ENCODE measurements around the gene RYR1.

Gene RYR1

DNA sequence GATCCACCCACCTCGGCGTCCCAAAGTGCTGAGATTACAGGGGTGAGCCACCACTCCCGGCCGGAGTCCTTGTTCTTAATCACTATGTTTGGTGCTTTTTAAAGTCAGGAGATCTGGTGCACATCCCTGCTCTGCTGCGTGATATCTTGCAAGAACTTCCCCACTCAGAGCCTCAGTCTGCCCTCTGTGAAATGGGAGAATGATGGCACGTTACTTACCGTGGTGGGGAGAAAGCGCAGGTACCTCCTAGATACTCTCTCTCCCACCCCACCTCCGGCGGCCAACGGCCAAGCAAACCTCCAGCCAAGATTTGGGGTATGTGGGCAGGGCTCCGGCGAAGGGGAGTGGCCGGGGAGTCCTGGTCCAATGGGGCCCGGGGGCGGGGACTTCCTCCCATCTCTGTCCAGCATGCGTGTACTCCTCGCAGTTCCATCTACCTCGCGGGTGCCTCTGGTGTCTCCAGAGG lies at the start of gene RYR1:
Gene RYR1 (plus strand): TSS at position 424 of the 466 bp plus-strand sequence. CDS start 139 bp downstream, outside the sequence.
- peak within 1 kb of the TSS in 1 of 7 experiments; percentile 16 for H3K4me3 ChIP-seq
- H3K27ac ChIP-seq = no peak within 1 kb of the TSS

DNA sequence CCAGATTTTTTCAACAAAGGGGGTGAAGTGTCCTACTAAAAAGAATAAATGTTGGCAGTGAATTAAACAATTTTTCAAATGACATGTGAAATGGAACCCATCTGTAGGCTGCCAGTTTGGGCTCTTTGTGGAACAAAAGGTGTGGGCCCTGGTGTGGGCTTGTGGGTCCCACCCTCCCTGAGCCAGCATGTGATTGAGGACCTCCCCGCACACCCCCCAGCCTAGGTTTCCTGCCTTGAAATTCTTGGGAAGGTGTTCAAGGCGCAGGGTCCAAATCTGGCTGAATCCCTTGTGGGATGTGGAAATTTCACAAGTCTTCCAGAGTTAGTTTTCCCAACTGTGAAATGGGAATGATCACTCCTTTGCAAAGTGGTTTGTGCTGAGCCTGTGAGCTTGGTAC lies 49.7 kb upstream of the RYR1 start:
- H3K4me3 ChIP-seq = no peak overlapping the region
- H3K27ac ChIP-seq = no peak overlapping the region

DNA sequence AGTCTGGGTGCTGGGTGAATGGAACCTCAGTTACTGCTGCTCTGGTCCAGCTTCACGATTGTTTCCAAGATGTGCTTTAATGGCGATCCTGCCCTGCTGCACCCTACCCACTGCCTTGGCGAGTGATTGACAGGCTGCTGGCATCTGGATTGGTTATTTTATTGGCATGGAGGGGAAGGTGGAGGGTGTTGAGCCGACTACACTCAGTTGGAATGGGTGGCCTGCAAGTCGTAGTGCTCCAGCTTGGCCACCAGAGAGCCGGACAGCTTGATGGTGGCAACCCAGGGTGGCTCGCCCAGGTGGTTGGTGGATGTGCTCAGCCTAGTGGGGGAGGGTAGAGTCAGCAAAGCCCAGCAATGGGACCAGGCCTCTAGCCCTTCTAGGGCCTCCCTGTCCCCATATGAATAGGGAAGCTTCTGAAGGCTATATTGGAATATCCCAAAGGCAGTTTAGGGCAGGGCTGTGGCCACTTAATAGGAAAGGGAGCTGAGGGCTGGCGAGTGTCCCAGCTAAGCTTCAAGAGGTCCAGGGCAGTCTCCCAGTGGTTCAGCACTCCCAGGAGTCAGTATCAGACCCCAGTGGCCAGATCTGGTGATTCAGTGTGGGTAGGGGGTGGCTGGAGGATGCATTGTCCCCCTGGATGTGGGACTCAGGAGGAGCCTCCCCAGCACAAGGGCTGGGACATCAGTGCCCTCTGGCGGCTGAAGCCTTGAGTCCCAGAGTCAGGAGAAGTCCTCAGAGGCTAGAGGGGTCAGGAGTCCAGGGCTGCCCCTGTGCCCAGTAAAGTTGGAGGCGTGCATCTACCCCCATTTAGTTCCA lies 49.1 kb upstream of the RYR1 start:
- Histone ChIP-seq H3K27ac (no peak overlapping the region), H3K4me3 (no peak overlapping the region)

DNA sequence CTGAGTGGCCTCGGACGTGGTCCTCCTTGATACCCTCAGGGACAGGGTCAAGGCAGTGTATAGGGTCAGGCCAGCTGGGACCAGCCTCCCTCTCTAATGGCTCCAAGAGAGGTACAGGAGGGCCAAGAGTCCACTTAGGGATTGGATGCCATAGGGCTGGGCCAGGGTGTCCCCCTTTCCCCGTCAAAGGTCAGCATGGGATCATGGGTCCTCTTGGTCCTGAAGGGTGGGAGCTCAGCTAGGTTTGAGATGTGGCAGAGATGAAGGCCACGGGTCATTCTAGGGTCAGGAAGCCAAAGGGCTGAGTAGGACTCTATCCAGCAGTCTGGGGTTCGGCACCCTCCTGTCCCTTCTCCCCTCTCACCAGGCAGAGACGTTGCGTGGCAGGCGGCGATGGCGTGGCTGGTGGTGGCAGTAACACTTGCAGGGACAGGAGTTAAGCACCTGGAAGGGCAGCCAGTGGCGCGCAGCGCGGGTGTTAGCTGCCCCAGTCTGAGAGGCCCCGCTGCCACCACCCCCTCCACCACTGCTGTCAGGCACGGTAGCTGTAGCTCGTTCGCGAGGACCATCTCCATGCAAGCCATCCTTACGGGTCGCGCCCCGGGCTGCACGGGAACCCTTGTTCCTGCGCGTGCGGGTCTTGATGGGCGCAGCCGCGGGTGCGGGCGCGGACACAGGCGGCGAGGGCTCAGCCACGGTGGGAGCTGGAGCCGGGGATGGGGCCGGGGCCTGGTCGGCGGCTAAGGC lies 48.3 kb upstream of the RYR1 start:
- Histone ChIP-seq H3K27ac (no peak overlapping the region), H3K4me3 (no peak overlapping the region)

DNA sequence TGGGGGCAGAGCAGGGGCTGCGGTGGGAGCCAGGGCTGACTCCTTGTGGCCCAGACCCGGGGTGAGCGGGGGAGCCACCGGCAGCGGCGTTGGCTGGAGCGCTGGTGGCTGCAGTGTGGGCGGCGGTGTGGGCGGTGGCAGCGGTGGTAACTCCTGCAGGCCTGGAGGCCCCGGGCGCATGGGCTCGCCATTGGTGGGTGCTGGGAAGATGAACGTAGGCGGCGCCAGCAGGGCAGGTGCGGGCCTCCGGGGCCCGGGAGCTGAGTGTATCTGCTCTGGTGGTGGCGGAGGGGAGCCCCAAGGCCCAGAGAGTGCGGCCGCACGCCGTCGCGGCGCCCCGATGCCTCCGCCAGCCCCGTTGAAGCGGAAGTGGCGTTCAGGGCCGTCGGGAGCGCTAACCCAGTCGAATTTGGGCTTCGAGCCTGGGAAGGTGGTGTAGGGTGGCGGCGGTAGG lies 47.7 kb upstream of the RYR1 start:
- no peak overlapping the region for H3K4me3 ChIP-seq
- no peak overlapping the region for H3K27ac ChIP-seq

DNA sequence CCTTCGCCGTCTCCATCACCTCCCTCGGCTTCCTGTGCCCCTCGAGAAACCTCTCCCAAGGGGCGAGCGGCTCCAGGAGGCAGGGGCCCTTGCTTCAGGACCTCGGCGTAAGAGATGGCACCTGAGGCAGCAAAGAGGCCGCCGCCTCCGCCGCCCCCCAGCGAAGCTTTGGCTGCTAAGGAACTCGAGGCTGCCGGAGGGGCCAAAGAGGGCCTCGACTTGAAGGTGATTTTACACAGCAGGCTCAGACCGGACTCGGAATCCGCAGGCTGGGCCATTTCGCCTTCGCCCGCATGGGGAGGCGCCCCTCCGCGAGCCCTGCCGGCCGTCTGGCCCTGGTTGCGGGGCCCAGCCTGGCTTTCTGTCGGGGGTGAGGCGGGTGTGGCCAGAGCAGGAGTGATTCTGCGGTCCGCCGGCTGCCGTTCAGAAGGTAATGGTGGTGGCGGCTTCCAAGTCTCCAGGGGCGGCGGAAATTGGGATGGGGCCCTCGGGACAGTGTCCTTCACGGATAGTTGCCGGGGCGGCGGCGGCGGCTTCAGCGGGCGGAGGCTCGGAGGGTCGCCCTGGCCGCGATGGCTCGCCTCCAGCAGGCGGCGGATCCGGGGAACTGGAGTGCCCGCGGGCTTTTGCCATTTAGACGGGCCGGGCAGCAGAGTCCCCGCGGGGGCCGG lies 47.1 kb upstream of the RYR1 start:
- Histone ChIP-seq H3K4me3 (peak overlapping the region in 3 of 7 experiments; percentile 39 to 54 (median 51)), H3K27ac (peak overlapping the region in 3 of 21 experiments; percentile 6 to 70 (median 40))

DNA sequence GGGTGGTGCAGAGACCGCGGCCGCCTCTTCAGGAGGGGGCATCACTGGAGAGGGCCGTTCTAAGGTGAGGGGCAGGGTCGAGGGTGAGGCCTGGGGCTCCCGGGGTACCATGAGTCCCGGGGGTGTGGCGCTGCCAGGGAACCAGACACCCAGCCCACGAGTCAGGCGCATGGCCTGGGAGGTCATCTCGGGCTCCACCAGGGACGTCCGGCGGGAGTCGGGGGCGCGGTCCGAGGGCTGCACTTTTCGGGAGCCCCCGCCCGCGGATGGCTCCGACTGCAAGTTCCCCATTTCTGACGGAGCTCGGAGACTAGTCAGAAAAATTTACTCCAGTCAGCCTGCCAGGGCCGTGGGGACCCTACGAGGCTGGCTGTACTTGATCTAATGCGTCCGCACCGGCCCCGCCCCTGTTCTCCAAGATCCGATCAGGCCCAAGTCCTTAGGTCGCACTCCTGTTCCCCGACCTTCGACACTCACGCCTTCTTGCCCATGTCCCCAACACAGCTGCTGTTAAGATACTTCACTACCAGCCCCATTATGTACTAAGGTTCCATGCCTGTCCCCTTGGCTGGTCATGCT lies 46.4 kb upstream of the RYR1 start:
- peak overlapping the region in 7 of 21 experiments; percentile 6 to 70 (median 43) for H3K27ac ChIP-seq
- H3K4me3 ChIP-seq = peak overlapping the region; percentile 26 to 54 (median 42)

DNA sequence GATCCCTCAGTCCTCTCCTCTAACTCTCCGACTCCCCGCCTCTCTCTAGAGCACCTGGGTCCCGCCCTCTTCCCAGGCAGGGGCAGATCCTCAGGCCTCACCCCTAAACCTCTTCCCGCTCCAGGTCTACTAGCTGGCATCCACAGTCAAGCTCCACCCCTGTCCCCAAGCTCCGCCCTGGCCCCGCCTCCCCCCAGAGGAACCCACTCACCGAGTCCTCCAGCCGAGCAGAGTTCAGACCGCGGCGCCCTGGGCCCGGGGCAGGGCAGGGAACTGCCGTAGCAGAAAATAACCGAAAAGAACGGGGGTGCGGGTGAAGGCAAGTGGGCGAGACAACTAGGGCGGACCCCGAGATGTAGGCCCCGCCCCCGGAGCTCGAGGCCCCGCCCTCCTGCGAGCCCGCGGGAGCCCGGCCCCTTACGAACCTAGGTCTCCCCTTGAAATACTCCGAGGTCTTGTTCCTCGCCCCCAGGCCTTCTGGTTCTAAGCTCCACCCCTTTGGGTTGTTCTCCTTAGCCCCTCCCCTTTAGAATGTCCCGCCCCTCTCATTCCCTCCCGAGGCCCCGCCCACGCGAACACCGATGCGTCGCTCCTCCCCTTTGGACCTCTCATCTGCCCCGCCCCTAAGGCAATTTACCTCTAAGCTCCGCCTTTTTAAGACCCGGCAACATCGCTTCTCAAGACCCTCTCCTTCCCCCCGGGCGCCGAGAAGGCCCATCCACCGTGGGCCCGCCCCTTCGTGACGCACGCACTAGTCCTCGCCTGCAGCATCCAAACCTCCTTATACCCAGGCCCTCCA lies 45.7 kb upstream of the RYR1 start, which contains the start of gene GGN:
Gene GGN (minus strand): TSS at position 485 of the 799 bp plus-strand sequence. CDS start 773 bp downstream, outside the sequence.
- Histone ChIP-seq H3K4me3 (peak within 1 kb of the TSS; percentile 26 to 54 (median 42)), H3K27ac (peak within 1 kb of the TSS in 17 of 21 experiments; percentile 26 to 78 (median 54))

DNA sequence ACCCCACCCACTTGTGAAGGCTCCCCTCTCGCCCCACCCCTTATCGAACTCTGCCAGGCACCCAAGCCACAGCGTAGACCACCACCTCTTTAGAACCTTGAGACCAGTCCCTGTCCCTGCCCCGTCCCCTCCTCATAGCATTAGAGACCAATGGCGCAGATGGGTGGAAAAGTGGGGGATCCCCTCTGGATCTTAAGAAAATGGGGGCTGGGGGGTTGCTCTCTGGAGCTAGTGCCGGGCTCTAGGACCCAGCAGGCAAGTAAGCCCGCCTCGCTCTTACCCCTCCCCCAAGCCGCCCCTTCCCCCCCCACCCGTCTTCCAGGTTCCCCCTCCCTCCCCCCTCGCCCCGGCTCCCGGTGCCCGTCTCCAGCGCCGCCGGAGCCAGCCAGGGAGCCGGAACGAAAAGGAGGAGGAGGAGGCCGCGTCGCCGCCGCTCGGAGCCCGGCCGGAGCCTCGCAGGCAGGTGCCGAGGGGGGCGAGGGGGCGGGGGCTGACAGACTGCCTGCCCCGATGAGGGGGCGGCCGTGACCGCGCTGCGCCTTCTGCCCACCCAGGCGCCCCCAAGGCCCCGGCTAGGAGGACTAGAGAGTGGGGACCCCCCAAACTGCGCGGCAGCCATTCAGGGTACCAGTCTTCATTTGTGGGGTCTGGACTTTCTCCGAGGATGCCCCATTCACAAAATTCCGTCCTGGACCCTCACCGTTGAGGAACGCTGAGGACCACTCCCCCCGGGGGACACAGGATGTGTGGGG lies 45.0 kb upstream of the RYR1 start, which contains the start of gene SPRED3:
Gene SPRED3 (plus strand): TSS at position 349 of the 752 bp plus-strand sequence. CDS start 1,606 bp downstream, outside the sequence.
- H3K27ac ChIP-seq = peak within 1 kb of the TSS in 17 of 21 experiments; percentile 26 to 78 (median 54)
- H3K4me3 ChIP-seq = peak within 1 kb of the TSS; percentile 26 to 54 (median 42)

DNA sequence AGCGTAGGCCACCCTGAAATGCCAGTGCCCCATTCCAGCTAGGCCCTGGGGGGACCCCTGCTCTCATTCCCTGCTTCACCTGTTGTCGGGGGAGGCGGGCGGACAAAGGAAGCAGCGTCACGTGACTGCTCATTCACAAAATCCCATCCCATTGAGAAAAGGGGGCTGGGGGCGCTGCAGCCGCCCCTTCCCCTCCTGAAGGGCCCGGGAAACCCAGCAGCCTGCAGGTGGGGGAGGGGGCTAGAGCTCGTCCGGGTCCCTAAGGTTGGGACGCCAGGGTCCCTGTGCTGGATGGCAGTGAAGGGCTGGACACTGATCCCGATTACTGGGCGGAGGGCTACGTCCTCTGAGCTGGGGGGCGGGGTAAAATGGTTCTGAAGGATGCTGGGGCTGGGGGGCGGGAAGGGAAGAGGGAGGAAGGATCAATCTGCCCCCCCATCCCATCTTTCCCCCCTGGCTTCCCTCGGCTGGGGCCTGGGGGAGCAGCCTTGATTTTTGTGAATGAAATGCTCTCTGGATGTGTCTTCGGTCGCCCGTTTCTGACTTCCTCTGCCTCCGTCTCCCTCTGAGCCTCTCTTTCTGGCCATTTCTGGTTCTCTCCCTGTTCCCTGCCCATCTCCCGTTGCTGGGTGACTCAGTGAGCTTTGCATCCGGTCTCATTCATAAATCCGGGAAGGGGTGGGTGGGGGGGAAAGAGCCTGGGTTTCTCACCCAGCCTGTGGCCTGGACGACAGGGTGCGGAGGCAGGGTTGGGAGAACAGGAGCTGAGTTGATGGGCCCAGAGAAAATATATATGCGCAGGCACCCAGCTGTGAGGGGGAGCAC lies 44.2 kb upstream of the RYR1 start:
- peak overlapping the region; percentile 26 to 54 (median 42) for H3K4me3 ChIP-seq
- H3K27ac ChIP-seq = peak overlapping the region in 16 of 21 experiments; percentile 19 to 78 (median 53)

DNA sequence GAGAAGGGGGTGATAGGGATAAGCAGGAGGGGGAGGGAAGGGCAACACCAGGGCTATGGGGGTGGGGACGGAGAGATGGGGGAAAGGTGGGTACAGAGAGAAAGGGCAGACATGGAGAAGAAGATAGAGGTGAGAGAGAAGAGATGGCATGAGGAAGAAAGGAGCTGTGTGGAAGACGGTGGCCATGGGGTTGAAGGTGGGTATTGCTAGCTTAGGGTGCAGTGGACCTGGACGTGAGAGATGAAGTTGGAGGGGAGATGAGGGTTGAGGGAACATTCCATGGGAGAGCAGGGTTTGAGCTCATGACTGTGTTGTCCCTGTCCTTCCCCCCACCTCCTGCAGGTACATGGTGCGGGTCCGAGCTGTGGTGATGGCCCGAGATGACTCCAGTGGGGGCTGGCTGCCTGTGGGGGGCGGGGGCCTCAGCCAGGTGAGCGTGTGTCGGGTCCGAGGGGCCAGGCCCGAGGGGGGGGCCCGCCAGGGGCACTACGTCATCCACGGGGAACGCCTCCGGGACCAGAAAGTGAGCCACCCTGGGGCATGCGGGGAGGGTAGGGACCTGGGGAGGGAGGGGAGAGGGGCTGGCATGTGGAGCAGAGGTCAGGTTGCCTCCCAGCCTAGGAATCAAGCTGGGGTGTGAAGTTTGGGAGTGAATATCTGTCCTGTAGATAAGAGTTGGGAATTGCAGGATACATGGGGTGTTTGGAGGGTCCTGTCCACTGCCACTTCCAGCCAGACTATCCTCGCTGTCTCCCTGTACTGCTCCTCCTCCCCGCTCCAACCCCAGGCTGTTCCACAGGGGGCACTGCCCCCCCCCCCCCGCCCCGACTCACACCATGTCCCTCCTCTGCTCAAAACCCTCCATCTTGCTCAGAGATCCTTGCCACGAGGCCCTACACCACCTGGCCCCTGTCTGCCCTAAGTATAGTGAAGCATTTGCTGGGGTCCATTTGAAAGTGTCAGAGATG lies 43.2 kb upstream of the RYR1 start:
- Histone ChIP-seq H3K4me3 (no peak overlapping the region), H3K27ac (peak overlapping the region in 5 of 21 experiments; percentile 19 to 78 (median 65))

DNA sequence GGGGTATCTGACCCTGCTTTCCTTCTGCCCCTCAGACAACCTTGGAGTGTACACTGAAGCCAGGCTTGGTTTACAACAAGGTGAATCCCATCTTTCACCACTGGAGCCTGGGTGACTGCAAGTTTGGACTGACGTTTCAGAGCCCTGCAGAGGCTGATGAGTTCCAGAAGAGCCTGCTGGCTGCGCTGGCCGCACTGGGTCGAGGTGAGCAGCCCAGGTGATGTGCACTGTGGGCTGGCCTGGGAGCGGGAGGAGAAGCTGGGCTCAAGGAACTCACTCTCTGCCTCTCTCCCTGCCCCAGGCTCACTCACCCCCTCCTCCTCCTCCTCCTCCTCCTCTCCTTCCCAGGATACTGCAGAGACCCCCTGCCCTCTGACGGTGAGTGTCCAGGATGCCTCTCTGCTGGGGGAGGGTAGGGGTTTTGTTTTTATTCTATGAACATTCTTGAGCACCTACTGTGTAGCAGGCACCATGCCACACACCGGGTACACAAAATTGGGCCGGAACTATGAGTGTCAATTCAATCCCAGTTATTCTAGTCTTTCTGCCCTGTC lies 41.5 kb upstream of the RYR1 start:
- no peak overlapping the region for H3K4me3 ChIP-seq
- no peak overlapping the region for H3K27ac ChIP-seq

DNA sequence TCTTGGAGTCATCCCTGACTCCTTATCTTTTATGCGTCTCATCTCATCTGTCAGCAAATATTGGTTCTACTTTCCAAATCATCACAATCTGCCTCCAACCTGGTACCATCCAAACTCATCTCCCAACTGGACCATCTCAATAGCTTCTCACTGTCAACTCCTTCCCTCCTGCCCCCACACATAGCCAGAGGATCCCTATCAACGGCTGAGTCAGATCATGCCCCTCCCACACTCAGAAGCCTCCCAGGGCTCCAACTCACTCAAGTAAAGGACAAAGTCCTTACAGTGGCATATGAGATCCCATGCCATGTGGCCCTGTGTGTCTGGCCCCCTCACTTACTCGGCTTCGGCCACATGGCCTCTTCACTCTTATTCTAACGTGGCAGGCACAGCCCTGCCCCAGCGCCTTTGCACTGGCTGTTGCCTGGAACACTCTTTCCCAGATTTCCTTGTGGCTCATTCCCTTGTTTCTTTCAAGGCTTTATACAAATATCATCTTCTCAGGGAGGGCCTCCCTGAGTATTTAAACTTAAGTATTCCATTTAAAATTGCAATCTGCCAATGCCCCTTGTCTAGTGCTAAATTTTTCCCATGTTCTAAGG lies 40.7 kb upstream of the RYR1 start:
- no peak overlapping the region for H3K4me3 ChIP-seq
- no peak overlapping the region for H3K27ac ChIP-seq

DNA sequence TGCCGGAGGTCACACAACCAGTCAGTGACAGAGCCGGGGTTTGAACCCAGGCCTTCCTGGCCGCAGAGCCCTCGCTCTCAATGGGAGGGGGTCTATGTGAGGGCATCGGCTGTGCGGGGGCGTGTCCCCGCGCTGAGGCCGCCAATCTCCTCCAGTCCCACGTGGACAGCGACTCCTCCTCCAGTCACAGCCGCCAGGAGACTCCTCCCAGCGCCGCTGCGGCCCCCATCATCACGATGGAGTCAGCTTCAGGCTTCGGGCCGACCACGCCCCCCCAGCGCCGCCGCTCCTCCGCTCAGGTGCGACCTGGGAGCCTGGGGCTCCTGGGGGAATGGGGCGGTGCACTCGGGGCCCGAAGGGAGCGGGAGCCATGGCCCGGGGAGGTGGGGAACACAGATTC lies 39.0 kb upstream of the RYR1 start:
- Histone ChIP-seq H3K27ac (peak overlapping the region in 5 of 21 experiments; percentile 72 to 80 (median 74)), H3K4me3 (peak overlapping the region in 6 of 7 experiments; percentile 7 to 53 (median 38))
